Fibroblast of pulmonary artery (primary cell): ENCODE results near the gene TBC1D1.
A peak's percentile ranks its signal among the peaks of the same experiment; 100 is the strongest.

Experiments
- DNase-seq: peaks from one replicate; pipeline ENCODE4 v3.0.0-alpha.2; 2010; ENCODE audit warnings: low read depth
- H3K4me3 ChIP-seq: replicated peaks from 2 replicates; pipeline ENCODE4 v1.5.1; 2011; ENCODE audit warnings: low read depth, mild to moderate bottlenecking, control low read depth, low read length, moderate library complexity
- CTCF ChIP-seq: IDR thresholded peaks from 2 replicates; pipeline ENCODE4 v1.5.1; 2011; ENCODE audit warnings: mild to moderate bottlenecking, control low read depth, low read length, inconsistent platforms; ENCODE audit errors: missing control alignments

Gene TBC1D1

GRCh38 chr4:38082424-38083385 is 191.8 kb downstream of the TBC1D1 start:
- DNase-seq: peak; percentile 67
- TF ChIP-seq CTCF: no peak
- no peak overlapping the region for H3K4me3 ChIP-seq

- no peak for DNase-seq
- no peak overlapping the region for H3K4me3 ChIP-seq
- no peak for TF ChIP-seq CTCF
Measured at GRCh38 chr4:38084877-38085711, 194.2 kb downstream of the TBC1D1 start.

GRCh38 chr4:38085751-38086150 is 194.9 kb downstream of the TBC1D1 start:
- H3K4me3 ChIP-seq: no peak overlapping the region
- no peak for TF ChIP-seq CTCF
- no peak for DNase-seq

GRCh38 chr4:38086151-38086848 is 195.4 kb downstream of the TBC1D1 start:
- H3K4me3 ChIP-seq: no peak overlapping the region
- no peak for DNase-seq
- TF ChIP-seq CTCF: no peak

GRCh38 chr4:38086849-38087226 is 196.0 kb downstream of the TBC1D1 start:
- TF ChIP-seq CTCF: no peak
- no peak for DNase-seq
- no peak overlapping the region for H3K4me3 ChIP-seq

DNA sequence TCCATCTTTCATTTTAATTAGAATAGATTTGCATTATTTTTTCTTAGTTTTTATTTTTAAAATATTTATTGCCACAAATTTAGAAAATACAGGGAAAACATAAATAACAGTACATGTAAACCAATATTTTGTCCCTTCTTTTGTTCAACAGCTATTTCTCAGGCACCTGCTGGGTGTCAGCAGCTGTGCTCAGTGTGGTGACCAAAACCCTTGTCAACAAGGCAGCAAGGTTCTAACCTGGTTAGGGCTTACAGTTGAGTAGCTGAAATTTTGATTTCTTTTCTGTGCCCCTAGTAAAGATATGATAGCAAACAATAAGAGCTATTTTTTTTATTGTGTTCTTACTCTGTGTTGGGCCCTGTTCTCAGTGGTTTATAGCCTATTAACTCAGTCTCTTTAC is 197.4 kb downstream of the TBC1D1 start:
- no peak overlapping the region for H3K4me3 ChIP-seq
- TF ChIP-seq CTCF: no peak

More for the DNA sequence above, 197.4 kb downstream of the TBC1D1 start:
- no peak for DNase-seq
